Endothelial cell of umbilical vein (primary cell): ENCODE results near the gene ALKBH6.

Source experiments
- MYC ChIP-seq: IDR thresholded peaks from one replicate; pipeline ENCODE4 v1.6.1; 2011; ENCODE audit warnings: mild to moderate bottlenecking, low read depth, low read length
- TF ChIP-seq, protein P1 (sequence below), 2 donors: IDR thresholded peaks; 1 replicate in 1 of 2; 2 replicates in 1 of 2; pipeline ENCODE4 v1.5.1; 2011; ENCODE audit warnings: low read length in 2 of 2, mild to moderate bottlenecking in 2 of 2, moderate library complexity in 2 of 2, control low read depth in 1 of 2, inconsistent platforms in 1 of 2, low read depth in 1 of 2; ENCODE audit not compliant: insufficient read depth in 1 of 2; ENCODE audit errors: extremely low read depth in 1 of 2

DNA sequence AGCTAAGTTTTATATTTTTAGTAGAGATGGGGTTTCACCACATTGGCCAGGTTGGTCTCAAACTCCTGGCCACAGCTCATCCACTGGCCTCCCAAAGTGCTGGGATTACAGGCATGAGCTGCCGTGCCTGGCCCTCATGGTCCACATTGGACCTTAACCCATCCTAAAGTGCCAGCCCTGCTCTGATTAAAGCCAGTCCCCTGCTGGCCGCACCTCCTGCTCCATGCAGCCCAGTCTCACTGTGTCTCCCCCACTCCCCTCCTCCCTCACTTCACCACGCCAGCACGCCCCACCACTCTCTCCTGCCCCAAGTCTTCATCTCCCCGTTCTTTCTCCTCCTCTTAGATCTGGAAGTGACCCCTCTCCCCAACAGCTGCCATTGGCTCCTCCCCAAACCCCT lies 35.7 kb downstream of the ALKBH6 start:
- TF ChIP-seq, protein P1, sequence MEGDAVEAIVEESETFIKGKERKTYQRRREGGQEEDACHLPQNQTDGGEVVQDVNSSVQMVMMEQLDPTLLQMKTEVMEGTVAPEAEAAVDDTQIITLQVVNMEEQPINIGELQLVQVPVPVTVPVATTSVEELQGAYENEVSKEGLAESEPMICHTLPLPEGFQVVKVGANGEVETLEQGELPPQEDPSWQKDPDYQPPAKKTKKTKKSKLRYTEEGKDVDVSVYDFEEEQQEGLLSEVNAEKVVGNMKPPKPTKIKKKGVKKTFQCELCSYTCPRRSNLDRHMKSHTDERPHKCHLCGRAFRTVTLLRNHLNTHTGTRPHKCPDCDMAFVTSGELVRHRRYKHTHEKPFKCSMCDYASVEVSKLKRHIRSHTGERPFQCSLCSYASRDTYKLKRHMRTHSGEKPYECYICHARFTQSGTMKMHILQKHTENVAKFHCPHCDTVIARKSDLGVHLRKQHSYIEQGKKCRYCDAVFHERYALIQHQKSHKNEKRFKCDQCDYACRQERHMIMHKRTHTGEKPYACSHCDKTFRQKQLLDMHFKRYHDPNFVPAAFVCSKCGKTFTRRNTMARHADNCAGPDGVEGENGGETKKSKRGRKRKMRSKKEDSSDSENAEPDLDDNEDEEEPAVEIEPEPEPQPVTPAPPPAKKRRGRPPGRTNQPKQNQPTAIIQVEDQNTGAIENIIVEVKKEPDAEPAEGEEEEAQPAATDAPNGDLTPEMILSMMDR (IDR thresholded peaks at IDR 0.05; ENCODE audit: extremely low read depth in 1 of 2, insufficient read depth in 1 of 2, low read depth in 1 of 2, low read length in 2 of 2), result no peak
- no peak for TF ChIP-seq MYC
